B cell (primary cell): Measurements from ENCODE around the gene ELK3. TPM values are rescaled to one million over a fixed set of nuclear protein-coding genes. Genes with fewer than 3 reads are reported as not detected.

Experiments used
- ATAC-seq: fragments of 200-7000 bp; cut with Tn5 transposase; one replicate; pipeline ENCODE4 v1.10.0; 2021; ENCODE audit warnings: low read depth, mild to moderate bottlenecking, moderate number of reproducible peaks, moderate library complexity
- CTCF ChIA-PET: fragments of 350-600 bp; sonication (Branson Sonifier 250); formaldehyde crosslinking; loops from one replicate; lab custom pipeline; 2021; ENCODE audit warnings: antibody characterized with exemption, inconsistent platforms; lab: Charles Lee
- POLR2A ChIA-PET: fragments of 350-600 bp; sonication (Branson Sonifier 250); formaldehyde crosslinking; loops from one replicate; lab custom pipeline; 2021; ENCODE audit warnings: antibody characterized with exemption; lab: Charles Lee
- DNase-seq: peaks from one replicate; pipeline ENCODE4 v3.0.0; 2013
- H2AFZ ChIP-seq: 2 replicates; pipeline ENCODE4 v1.6.1; 2012; ENCODE audit warnings: mild to moderate bottlenecking, low read depth, low read length; ENCODE audit not compliant: insufficient read depth, poor library complexity, severe bottlenecking
- H3K27ac ChIP-seq, 2 donors: 1 replicate in 1 of 2; 2 replicates in 1 of 2; pipeline ENCODE4 v1.5.1; 2012 to 2013; ENCODE audit warnings: low read length in 2 of 2, mild to moderate bottlenecking in 2 of 2, moderate library complexity in 1 of 2
- H3K27me3 ChIP-seq, 4 experiments: fragments of 200-600 bp in 1 of 4; sonication (generic) in 1 of 4; replicated peaks in 1 of 4; 1 replicate in 2 of 4; 2 replicates in 2 of 4; pipeline versions ENCODE4 v1.6.1 to v1.7.0; 2013 to 2016; ENCODE audit warnings: low read length in 3 of 4, mild to moderate bottlenecking in 2 of 4, mixed read lengths in 1 of 4, moderate library complexity in 1 of 4; ENCODE audit not compliant: insufficient read depth in 4 of 4, control insufficient read depth in 3 of 4; ENCODE audit errors: control extremely low read depth in 1 of 4
- H3K36me3 ChIP-seq, 2 experiments: replicated peaks in 1 of 2; 1 replicate in 1 of 2; 2 replicates in 1 of 2; pipeline versions ENCODE4 v1.6.1 to v1.7.1; 2013; ENCODE audit warnings: low read length in 1 of 2; ENCODE audit not compliant: insufficient read depth in 2 of 2, control insufficient read depth in 1 of 2; ENCODE audit errors: control extremely low read depth in 1 of 2, extremely low read depth in 1 of 2
- H3K4me1 ChIP-seq, 2 donors: fragments of 200-600 bp in 1 of 2; sonication (generic) in 1 of 2; 1 replicate in 1 of 2; 2 replicates in 1 of 2; pipeline versions ENCODE4 v1.5.1 to v1.6.1; 2013 to 2017; ENCODE audit warnings: low read length in 2 of 2; ENCODE audit not compliant: control insufficient read depth in 2 of 2, insufficient read depth in 2 of 2
- H3K4me2 ChIP-seq: replicated peaks from 2 replicates; pipeline ENCODE3; 2012; ENCODE audit warnings: mild to moderate bottlenecking, low read depth, low read length; ENCODE audit not compliant: poor library complexity, severe bottlenecking
- H3K4me3 ChIP-seq, 5 experiments: fragments of 200-600 bp in 1 of 5; sonication (generic) in 1 of 5; 1 replicate in 3 of 5; 2 replicates in 2 of 5; pipeline versions ENCODE4 v1.5.1 to v1.7.0; 2011 to 2016; ENCODE audit warnings: low read length in 4 of 5, mild to moderate bottlenecking in 4 of 5, low read depth in 2 of 5, control low read depth in 1 of 5, moderate library complexity in 1 of 5; ENCODE audit not compliant: insufficient read depth in 1 of 5; ENCODE audit errors: control extremely low read depth in 1 of 5, extremely low read depth in 1 of 5
- H3K79me2 ChIP-seq: fragments of 200-600 bp; sonication (generic); one replicate; pipeline ENCODE4 v1.6.0; 2016; ENCODE audit warnings: low read length; ENCODE audit not compliant: control insufficient read depth, insufficient read depth
- H3K9ac ChIP-seq: fragments of 200-600 bp; sonication (generic); 2 replicates; pipeline ENCODE4 v1.6.1; 2017; ENCODE audit warnings: mild to moderate bottlenecking, low read length, moderate library complexity
- H3K9me3 ChIP-seq, 3 donors: one replicate each; pipeline versions ENCODE4 v1.6.1 to v1.7.1; 2013; ENCODE audit warnings: low read length in 2 of 3; ENCODE audit not compliant: control insufficient read depth in 2 of 3, insufficient read depth in 1 of 3; ENCODE audit errors: control extremely low read depth in 1 of 3
- H4K20me1 ChIP-seq: 2 replicates; pipeline ENCODE4 v1.6.0; 2012; ENCODE audit warnings: mild to moderate bottlenecking, low read length; ENCODE audit not compliant: insufficient read depth, control insufficient read depth, poor library complexity, severe bottlenecking
- H3K27ac Mint-ChIP-seq: one replicate; pipeline ENCODE4 v1.8.0; 2021; ENCODE audit warnings: mixed read lengths
- H3K27me3 Mint-ChIP-seq: one replicate; pipeline ENCODE4 v1.8.0; 2021; ENCODE audit warnings: mixed read lengths
- H3K4me1 Mint-ChIP-seq: one replicate; pipeline ENCODE4 v1.8.0; 2021; ENCODE audit warnings: mixed read lengths
- H3K4me3 Mint-ChIP-seq: one replicate; pipeline ENCODE4 v1.8.0; 2021; ENCODE audit warnings: mixed read lengths
- H3K9me3 Mint-ChIP-seq: one replicate; pipeline ENCODE4 v1.8.0; 2022; ENCODE audit warnings: mixed read lengths; ENCODE audit not compliant: insufficient read depth
- CTCF ChIP-seq: fragments of 200-600 bp; IDR thresholded peaks from one replicate; pipeline ENCODE4 v1.8.0; 2022; ENCODE audit warnings: antibody characterized with exemption, mild to moderate bottlenecking
- EZH2 ChIP-seq: IDR thresholded peaks from 2 replicates; pipeline ENCODE4 v1.6.1; 2012; ENCODE audit warnings: borderline replicate concordance, low read depth, mild to moderate bottlenecking, moderate library complexity, low read length; ENCODE audit not compliant: insufficient read depth, poor library complexity, severe bottlenecking
- WGBS: methylation state at CpG from one replicate; pipeline ENCODE4 v1.1.5; 2013; ENCODE audit warnings: missing lambda C conversion rate; ENCODE audit not compliant: insufficient coverage; 5-methylcytosine and 5-hydroxymethylcytosine counted together
- intact Hi-C: fragments of 100-400 bp; cut with micrococcal nuclease; formaldehyde crosslinking; loops from one replicate; pipeline ENCODE4 v1.10.0; 2022
- polyA plus RNA-seq: library from polyadenylated mRNA; depleted of rRNA; stranded (reverse); fragments of >200 nt; gene quantifications from 2 replicates; pipeline ENCODE4 v1.2.3, GENCODE V29; 2012
- total RNA-seq, 2 donors: library from RNA; stranded (reverse); fragments of 120-200 nt in 1 of 2; gene quantifications; 1 replicate in 1 of 2; 2 replicates in 1 of 2; pipeline versions ENCODE4 v1.2.3 to v1.2.4, GENCODE V29; 2013 to 2022

Gene ELK3
- total and polyA plus RNA-seq, 2 donors (not counting 1 experiment from before 2014, with no cell fraction given), result 10.5 to 87.1 TPM

GRCh38 chr12:96225994-96226399 is 31.8 kb downstream of the ELK3 start:
- Mint-ChIP-seq H3K27ac (peak overlapping the region; percentile 20), H3K9me3 (peaks cover 2% of the 10 kb centered on the region), H3K4me3 (no peak overlapping the region), H3K27me3 (no peaks in the 10 kb centered on the region), H3K4me1 (peaks cover 24% of the 10 kb centered on the region)
- H3K4me1 ChIP-seq, result no peaks in the 10 kb centered on the region
- no peaks in the 10 kb centered on the region for H3K27me3 ChIP-seq
- H3K79me2 ChIP-seq, result peaks cover 95% of the 10 kb centered on the region
- 100% methylated on average over 1 of the region's 1 CpG for WGBS
- intact Hi-C loops, result no loop called here
- TF ChIP-seq CTCF (no peak), EZH2 (no peak)
- ChIA-PET CTCF (no interaction called here), POLR2A (interaction anchor here (0.6 kb wide), 1 partner anchor 236 kb away, joined by 3 read pairs; no protein-coding TSS in a partner anchor)
- H3K36me3 ChIP-seq, result peaks cover 0 to 79% of the 10 kb centered on the region in 2 experiments
- no peak for DNase-seq
- peaks cover 0 to 3% (median 0%) of the 10 kb centered on the region in 3 donors for H3K9me3 ChIP-seq
- no peak overlapping the region for H2AFZ ChIP-seq
- H3K4me2 ChIP-seq, result no peak overlapping the region
- H4K20me1 ChIP-seq, result peaks cover 70% of the 10 kb centered on the region
- no peak overlapping the region for H3K9ac ChIP-seq
- H3K4me3 ChIP-seq, result no peak overlapping the region
- H3K27ac ChIP-seq, result no peak overlapping the region
- no peak for ATAC-seq

GRCh38 chr12:96226401-96226800 is 32.2 kb downstream of the ELK3 start:
- TF ChIP-seq EZH2 (no peak), CTCF (no peak)
- Histone ChIP-seq H2AFZ (no peak overlapping the region), H3K36me3 (peaks cover 0 to 82% of the 10 kb centered on the region in 2 experiments), H3K79me2 (peaks cover 95% of the 10 kb centered on the region), H3K9me3 (peaks cover 0 to 3% (median 0%) of the 10 kb centered on the region in 3 donors), H3K27me3 (no peaks in the 10 kb centered on the region), H3K4me1 (no peaks in the 10 kb centered on the region), H3K9ac (no peak overlapping the region), H3K27ac (no peak overlapping the region), H4K20me1 (peaks cover 70% of the 10 kb centered on the region), H3K4me3 (no peak overlapping the region), H3K4me2 (no peak overlapping the region)
- WGBS, result 96% methylated on average over 3 of the region's 4 CpGs
- Mint-ChIP-seq H3K27me3 (no peaks in the 10 kb centered on the region), H3K4me3 (no peak overlapping the region), H3K9me3 (peaks cover 2% of the 10 kb centered on the region), H3K4me1 (peaks cover 24% of the 10 kb centered on the region), H3K27ac (peak overlapping the region; percentile 20)
- ChIA-PET POLR2A (interaction anchor here (0.6 kb wide), 1 partner anchor 236 kb away, joined by 3 read pairs; no protein-coding TSS in a partner anchor), CTCF (interaction anchor here (1.2 kb wide), 1 partner anchor 290 kb away, joined by 3 read pairs; no protein-coding TSS in a partner anchor)
- DNase-seq, result no peak
- intact Hi-C loops, result no loop called here
- ATAC-seq, result no peak
